ENCODE results near the gene SLC50A1.
"Not testable (repeated sequence)": the region's sequence is repeated elsewhere in the genome, so short reads cannot be mapped to it uniquely, and the experiment has no call there.

SLC50A1 gene

DNA sequence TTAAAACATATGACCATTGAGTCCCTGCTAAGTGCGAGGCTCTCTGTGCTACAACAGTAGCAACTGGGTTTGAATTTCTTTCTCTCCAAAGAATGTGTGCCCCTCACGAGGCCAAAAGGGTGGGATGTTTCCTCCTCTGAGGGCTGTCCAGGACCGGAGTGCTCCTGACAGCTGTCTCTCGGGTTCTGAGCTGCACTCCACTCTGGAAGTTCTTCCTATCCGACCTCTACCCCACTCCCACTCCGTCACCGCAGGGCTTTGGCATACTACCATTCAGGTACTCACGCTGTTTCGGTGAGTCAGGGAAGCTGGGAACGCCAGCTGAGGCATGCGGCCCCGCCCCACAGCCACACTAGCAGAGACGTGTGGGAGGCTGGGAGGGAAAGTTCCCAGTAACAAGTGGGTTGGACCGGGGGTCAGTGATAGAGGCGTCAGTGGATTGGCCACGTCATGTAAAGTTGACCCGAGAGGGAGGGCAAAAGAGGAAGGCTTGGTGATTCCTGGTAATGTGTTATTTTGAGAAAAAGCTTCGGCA lies 705 bp upstream of the SLC50A1 start:
- peak; percentile 54 to 62 for DNase-seq (ENCODE audit: low read depth in 2 of 2)

DNA sequence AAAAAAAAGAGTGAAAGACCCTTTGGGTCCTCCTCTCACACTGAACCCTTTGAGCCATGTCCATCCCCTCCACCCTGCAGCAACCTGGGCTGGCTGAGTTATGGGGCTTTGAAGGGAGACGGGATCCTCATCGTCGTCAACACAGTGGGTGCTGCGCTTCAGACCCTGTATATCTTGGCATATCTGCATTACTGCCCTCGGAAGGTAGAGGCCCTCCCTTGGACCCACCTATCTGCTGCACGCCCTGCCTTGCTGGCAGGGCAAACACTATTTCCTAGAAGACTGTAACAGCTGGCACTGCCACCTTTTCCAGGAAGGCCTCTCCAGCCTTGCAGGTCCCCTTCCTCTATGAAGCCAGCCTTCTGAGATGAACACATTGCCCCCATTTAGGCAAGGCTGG lies 1.1 kb downstream of the SLC50A1 start:
- no peak for DNase-seq (ENCODE audit: low read depth in 2 of 2)

DNA sequence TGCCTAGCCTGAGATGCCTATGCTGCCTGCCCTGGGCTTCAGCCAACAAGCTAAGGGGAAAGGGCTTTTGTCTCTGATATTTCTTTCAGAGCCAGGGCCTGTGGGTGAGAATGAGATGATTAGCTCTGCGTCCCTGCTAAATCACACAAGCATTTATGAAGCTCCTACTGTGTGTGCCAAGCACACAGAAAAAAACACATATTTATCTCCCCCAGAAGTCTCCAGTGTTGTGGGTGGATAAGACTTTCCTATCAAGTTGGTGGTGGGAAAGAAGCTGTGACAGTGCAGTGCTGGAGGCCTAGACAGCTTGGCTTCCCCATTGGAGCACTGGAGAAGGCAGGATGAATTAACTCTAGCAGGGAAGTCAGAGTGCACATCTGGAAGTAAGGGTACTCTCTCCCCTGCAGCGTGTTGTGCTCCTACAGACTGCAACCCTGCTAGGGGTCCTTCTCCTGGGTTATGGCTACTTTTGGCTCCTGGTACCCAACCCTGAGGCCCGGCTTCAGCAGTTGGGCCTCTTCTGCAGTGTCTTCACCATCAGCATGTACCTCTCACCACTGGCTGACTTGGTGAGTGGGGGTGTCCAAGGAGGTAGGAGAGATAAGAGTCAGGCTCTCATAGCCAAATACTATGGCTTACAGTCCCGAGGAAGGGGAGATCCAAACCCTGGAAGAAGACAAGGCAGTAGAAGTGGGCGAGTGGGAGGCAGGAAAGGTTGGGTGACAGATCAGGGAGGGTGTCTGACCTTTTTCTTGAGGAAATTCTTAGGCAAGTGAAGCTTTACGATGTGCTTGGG lies 1.7 kb downstream of the SLC50A1 start:
- DNase-seq (ENCODE audit: low read depth in 2 of 2) = no peak

DNA sequence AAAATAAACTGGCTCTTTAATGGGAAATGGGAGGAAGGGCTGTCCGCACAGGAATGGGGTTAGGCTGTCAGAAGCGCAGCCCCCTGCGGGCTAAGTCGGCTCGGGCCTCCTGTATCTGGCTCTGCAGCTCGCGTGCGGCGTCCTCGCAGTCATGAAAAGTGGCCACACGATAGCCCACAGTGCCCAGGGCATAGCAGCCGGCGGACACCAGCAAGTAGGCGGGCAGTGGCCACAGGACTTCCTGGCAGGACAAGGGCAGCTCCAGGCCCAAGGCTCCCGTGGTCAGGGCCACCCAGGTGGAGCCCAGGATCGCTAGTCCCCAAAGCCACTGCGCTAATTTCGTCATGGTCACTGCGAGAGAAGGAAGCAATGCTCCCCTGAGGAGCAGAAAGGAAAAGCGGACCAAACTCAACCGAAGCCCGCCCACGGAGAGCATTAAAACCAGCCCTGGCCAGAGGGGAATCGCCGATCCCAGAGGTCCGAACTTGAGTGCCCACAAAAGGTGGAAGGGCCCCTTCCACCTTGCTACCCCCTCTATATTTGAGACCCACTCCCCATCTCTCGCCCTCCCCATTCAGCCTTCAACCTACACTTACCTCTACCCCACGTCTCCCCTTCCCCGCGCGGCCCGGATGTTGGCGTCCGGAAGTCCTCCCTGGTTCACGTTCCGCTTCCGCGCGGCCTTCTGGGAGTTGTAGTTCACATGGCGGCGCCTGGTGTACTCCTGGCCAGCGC lies 4.4 kb downstream of the SLC50A1 start, which contains the start of gene DPM3:
Gene DPM3 (minus strand): TSS at position 637 of the 735 bp plus-strand sequence. CDS start 291 bp downstream, at position 346.
- DNase-seq (ENCODE audit: low read depth in 2 of 2) = peak in 1 of 2 experiments; percentile 17

DNA sequence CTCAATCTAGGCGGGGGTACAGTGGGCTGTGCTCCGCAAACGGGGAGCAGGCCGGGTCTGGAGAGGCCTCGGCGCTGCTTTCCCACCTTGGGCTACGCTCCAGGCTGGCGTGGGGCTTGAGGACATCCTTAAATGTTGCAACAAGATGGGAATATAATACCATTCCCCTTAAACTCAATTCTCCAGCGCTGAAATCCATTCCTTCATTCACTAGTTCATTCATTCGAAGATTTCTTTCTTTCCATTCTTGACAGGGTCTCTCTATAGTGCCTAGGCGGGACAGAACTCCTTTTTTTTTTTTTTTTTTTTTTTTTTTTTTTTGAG lies 4.9 kb downstream of the SLC50A1 start:
- no peak for DNase-seq (ENCODE audit: low read depth in 2 of 2)

DNA sequence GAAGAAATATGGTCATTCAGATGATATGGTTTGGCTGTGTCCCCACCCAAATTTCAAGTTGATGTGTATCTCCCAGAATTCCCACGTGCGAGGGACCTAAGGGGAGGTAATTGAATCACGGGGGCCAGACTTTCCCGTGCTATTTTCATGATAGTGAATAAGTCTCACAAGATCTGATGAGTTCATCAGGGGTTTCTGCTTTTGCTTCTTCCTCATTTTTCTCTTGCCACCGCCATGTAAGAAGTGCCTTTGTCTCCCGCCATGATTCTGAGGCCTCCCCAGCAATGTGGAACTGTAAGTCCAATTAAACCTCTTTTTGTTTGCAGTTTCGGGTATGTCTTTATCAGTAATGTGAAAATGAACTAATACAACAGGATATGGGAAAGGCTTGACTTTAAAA lies 6.1 kb downstream of the SLC50A1 start:
- no peak for DNase-seq (ENCODE audit: low read depth in 2 of 2)

DNA sequence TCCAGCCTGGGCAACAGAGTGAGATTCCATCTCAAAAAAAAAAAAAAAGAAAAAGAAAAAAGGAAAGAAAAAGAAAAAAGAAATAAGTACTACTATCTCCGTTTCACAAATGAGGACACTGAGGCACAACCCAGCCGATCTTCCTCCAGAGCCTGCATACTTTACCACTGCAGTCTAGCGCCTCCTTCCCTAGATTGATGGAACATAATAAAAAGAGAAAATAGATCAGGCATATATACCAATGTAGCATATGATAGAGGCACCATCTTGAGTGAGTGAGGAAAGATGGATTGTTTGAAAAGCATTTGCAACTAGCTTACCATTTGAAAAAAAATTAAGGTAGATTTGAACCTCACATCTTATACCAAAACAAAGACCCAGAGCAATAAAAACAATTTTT lies 9.8 kb downstream of the SLC50A1 start:
- no peak for DNase-seq (ENCODE audit: low read depth in 2 of 2)

DNA sequence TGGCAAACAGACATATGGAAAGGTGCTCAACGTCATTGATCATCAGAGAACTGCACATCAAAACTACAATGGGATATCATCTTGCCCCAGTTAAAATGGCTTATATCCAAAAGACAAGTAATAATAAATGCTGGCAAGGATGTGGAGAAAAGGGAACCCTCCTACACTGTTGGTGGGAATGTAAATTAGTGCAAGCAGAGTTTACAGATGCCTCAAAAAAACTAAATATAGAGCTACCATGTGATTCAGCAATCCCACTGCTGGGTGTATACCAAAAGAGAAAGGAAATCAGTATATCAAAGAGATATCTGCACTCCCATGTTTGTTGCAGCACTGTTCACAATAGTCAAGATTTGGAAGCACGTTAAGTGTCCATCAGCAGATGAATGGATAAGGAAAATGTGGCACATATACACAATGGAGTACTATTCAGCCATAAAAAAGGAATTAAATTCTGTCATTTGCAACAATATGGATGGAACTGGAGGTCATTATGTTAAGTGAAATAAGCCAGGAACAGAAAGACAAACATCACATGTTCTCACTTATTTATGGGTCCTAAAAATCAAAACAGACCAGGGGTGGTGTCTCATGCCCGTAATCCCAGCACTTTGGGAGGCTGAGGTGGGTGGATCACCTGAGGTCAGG lies 20.5 kb downstream of the SLC50A1 start:
- not testable (repeated sequence) for DNase-seq (ENCODE audit: low read depth in 2 of 2)

DNA sequence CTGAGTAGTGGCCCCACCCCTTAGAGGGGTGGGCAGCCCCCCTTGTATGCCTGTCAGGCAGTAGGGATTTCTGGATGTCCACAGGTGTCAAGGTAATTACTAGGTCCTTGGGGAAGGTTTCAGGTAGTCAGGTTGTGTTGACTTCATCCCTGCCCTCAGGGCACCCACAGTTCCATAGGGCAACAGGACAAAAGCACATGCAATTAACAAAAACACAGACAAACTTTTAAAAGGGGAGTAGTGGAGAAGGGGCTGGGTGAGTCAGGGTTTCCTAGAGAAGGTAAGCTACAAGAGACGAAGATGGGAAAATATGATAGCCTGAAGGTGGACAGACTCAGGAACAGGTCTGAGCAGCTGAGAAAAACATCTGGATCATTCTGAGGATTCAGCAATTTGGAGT lies 23.3 kb downstream of the SLC50A1 start:
- no peak for DNase-seq (ENCODE audit: low read depth in 2 of 2)

DNA sequence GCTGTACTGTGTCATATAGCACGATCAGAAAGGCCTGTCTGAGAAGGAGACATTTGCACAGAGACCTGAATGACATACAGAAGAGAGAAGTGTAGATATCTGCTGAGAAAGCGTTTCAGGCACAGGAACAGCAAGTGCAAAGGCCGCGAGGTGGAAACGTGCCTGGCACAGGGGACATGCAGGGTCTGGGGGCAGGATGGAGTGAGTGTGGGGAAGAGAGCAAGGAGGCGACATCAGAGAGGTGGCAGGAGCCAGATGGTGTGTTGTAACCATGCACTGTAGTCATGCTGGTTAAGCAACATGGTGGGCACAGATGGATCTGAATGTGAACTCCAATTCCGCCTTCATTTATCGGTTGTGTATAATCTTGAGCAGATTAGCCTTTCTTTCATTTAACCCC lies 24.5 kb downstream of the SLC50A1 start:
- no peak for DNase-seq (ENCODE audit: low read depth in 2 of 2)

DNA sequence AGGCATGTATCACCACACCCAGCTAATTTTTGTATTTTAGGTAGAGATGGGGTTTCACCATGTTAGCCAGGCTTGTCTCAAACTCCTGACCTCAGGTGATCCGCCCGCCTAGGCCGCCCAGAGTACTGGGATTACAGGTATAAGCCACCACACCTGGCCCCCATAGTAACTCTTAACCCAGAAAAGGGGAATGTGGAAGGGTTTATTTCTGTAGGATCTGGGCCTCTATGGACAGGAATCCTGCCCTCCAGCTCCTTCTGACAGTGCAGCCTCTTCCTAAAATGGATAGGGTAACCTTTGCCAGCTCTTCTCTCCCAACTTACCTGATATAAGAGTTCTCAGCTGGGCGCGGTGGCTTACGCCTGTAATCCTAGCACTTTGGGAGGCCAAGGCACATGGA lies 27.0 kb downstream of the SLC50A1 start:
- DNase-seq (ENCODE audit: low read depth in 2 of 2) = not testable (repeated sequence)

DNA sequence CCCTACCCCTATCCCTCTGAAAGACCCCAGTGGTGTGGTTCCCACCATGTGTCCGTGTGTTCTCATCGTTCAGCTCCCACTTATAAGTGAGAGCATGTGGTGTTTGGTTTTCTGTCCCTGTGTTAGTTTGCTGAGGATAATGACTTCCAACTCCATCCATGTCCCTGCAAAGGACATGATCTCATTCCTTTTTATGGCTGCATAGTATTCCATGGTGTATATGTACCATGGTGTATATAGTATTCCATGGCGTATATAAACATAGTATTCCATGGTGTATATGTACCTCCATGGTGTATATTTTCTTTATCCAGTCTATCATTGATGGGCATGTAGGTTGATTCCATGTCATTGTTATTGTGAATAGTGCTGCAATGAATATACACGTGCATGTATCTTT lies 28.1 kb downstream of the SLC50A1 start:
- not testable (repeated sequence) for DNase-seq (ENCODE audit: low read depth in 2 of 2)

DNA sequence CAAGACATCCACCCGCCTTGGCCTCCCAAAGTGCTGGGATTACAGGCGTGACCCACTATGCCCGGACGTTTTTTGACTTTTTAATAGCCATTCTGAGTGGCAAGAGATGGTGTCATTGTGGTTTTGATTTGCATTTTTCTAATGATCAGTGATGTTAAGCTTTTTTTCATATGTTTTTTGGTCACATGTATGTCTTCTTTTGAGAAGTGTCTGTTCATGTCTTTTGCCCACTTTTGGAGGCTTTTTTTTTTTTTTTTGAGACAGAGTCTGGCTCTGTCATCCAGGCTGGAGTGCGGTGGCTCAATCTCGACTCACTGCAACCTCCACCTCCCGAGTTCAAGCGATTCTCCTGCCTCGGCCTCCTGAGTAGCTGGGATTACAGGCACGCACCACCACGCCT lies 29.0 kb downstream of the SLC50A1 start:
- not testable (repeated sequence) for DNase-seq (ENCODE audit: low read depth in 2 of 2)

DNA sequence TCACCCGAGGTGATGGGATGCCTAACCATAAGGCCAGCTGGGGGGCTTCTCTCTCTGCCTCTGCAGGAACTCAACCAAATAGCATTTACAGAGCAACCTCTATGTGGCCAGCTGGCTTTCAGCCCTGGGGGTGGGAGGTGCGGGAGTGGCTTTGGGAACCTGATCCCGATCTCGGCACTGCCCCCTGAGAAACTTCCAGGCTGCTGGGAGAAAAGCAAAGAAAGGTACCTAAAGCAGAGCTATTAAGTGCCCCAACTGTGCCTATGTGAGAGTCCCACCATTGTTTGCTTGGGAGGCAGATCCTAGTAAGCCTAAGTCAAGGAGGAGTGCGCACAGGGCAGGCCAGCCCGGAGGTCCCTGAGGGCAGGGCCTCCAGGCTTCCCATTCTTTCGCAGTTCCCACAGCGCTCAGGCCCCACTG lies 30.4 kb downstream of the SLC50A1 start:
- DNase-seq (ENCODE audit: low read depth in 2 of 2) = no peak

DNA sequence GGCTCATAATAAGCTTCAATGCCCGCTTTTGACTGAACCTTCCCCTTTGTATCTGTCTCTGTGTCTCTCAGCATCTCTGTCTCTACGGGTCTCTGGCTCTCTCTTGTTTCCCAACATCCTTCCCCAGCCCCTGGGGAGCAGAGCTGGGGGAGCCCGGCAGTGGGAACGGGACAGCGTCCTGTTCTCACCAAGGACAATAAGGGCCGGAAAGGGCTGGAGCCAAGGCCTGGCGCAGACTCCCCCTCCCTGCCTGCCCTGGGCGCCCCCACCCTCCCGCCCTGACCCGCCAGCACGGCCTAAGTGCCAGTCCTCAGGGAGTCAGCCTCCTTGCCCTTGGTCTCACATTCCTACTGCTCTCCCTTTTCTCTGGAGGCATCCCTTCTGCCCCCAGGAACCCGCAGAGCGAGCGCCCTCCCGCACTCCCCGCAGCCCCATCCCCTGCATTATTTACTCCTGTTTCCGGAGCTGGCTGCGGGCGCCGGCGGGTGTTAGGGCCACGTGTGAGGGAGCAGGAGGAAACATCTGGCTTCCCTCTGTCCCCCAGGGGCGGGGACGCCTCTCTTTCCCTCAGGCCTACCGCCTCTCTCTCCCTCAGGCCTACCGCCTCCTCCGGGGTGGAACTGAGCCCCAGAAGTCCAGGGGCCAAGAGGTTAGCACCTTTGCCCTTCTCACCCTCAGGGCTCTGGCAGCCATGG lies 31.0 kb downstream of the SLC50A1 start:
- DNase-seq (ENCODE audit: low read depth in 2 of 2) = no peak

DNA sequence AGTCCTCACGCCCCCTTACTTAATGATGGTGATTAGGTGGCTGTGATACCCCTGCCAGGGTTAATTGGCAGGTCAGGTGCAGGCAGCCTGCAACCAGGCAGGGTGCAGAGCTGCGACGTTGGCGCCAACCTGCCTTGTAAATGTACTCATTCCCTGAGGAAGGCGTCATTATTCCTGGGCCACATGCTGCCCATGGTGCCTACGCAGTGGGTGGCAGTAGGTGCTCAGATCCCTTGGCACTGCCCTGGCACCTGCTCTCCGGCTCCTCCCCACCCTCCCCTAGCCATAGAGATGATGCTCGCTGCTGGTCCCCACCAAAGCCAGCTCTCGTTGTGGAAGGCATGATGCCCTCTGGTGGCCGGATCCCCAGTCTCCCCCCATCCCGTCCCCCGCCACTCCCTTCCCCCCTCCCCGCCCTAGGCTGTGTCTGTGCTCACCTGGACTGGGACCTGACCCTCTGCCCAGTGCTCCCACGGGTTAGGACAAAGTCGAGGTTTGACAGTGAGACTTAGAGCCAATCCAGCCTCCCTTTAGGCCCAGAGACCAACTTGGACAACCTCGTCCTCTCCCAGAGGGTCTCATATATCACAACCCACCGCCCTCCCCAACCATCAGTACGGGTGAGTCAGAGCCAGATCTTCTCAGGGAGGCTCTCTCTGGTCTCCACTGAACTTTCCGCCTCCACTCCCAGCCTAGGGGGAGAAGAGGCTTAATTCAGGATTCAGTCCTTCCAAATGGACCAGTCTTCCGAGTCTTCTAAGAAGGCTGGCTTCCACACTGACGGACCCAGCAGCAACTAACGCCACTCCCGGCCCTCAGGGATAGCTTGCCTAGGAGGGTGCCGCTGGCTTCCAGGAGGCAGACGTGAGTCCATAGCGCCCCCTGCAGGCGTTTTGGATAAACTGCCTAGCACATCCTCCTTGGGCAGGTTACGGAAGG lies 31.8 kb downstream of the SLC50A1 start:
- peak in 1 of 2 experiments; percentile 29 for DNase-seq (ENCODE audit: low read depth in 2 of 2)

DNA sequence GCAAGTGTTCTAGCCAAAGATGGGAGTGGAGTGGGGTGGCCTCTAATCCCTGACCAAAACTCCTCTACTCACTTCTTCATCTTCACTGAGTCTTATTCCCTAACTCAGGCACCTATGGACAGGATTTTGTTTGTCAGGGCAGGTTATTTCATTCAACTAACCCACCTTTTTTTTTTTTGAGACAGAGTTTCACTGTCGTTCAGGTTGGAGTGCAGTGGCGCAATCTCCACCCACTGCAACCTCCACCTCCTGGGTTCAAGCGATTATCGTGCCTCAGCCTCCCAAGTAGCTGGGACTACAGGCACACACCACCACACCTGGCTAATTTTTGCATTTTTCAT lies 32.4 kb downstream of the SLC50A1 start:
- DNase-seq (ENCODE audit: low read depth in 2 of 2) = not testable (repeated sequence)

DNA sequence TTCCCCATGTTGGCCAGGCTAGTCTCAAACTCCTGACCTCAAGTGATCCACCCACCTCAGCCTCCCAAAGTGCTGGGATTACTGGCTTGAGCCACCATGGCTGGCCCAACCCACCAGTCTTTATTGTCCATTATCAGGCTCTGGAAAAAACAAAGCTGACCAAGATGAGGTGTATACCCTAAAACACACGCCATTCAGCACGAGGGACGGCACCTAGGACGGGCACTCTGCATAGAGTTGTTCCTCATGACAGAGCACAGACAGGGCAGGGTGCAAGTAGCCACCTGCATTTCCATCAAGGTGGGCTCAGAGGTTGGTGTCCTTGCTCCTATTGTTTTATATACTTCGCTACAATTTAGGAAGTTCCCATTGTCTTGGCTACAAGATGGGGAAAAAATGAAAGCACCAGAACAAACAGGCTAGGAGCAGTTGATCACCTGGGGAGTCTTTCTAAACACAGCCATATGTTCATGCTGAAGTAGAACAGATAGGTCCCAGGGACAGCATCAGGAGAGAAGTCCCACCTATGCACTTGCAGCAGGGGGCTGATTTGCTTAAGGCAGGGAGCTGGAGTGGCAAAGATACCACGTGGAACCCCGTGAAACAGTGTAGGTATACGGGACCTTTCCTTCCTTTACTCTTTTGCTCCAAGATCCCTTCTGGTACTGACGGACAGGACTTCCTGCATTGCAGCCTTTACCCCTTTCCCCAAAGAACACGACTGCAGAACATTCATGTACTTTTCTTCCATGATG lies 33.0 kb downstream of the SLC50A1 start:
- DNase-seq (ENCODE audit: low read depth in 2 of 2) = no peak

DNA sequence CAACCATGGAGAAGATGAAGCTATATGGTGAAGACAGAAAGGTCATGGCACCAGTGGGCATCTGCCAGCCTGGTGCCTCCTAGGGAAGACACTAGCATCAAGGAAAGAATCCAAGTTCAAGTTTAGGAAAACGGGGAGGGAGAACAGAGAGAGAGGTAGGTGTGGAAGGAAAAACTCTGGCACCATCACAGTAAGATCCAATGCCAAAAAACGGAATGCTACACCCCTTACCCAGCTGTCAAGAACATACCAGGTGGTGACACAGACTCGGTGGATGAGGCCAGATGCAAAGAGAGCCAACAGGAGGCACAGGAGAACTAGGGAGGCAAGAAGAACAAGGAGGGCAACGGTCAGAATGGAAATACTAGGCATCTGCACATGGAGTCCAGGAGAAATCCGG lies 33.9 kb downstream of the SLC50A1 start:
- DNase-seq (ENCODE audit: low read depth in 2 of 2) = no peak

Data from fibroblast of skin of left biceps (primary cell).